PC-9 (cell line): ENCODE measurements around the gene RPL34.

Source experiments
- CTCF ChIP-seq: fragments of 200-600 bp; sonication (generic); conservative IDR thresholded peaks from 2 replicates; pipeline ENCODE4 v1.6.1; 2017; ENCODE audit warnings: mixed run types, antibody characterized with exemption, mild to moderate bottlenecking, moderate library complexity
- EZH2 ChIP-seq: fragments of 200-600 bp; sonication (generic); IDR thresholded peaks from 2 replicates; pipeline ENCODE4 v1.8.0; 2017; ENCODE audit warnings: antibody characterized with exemption, low read depth

GRCh38 chr4:108611365-108611764 is 9.0 kb upstream of the RPL34 start:
- TF ChIP-seq CTCF (no peak), EZH2 (no peak)
